Measurements from ENCODE around the gene PTPRM.

- no peak for TF ChIP-seq POLR2A (IDR thresholded peaks at IDR 0.05)
- TF ChIP-seq, protein P1, sequence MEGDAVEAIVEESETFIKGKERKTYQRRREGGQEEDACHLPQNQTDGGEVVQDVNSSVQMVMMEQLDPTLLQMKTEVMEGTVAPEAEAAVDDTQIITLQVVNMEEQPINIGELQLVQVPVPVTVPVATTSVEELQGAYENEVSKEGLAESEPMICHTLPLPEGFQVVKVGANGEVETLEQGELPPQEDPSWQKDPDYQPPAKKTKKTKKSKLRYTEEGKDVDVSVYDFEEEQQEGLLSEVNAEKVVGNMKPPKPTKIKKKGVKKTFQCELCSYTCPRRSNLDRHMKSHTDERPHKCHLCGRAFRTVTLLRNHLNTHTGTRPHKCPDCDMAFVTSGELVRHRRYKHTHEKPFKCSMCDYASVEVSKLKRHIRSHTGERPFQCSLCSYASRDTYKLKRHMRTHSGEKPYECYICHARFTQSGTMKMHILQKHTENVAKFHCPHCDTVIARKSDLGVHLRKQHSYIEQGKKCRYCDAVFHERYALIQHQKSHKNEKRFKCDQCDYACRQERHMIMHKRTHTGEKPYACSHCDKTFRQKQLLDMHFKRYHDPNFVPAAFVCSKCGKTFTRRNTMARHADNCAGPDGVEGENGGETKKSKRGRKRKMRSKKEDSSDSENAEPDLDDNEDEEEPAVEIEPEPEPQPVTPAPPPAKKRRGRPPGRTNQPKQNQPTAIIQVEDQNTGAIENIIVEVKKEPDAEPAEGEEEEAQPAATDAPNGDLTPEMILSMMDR (IDR thresholded peaks at IDR 0.05): no peak
Measured at GRCh38 chr18:8454136-8454535, 887.0 kb downstream of the PTPRM start.
